BE2C (cell line): ENCODE results near the gene FHAD1.

Source experiments
- DNase-seq: peaks from one replicate; pipeline ENCODE4 v3.0.0-alpha.2; 2020
- H3K27me3 ChIP-seq: fragments of 250-450 bp; sonication (Bioruptor Pico); 2 replicates; pipeline ENCODE4 v1.5.1; 2020; ENCODE audit warnings: mild to moderate bottlenecking
- H3K36me3 ChIP-seq: fragments of 250-450 bp; sonication (Bioruptor Pico); 2 replicates; pipeline ENCODE4 v1.5.1; 2020; ENCODE audit warnings: mild to moderate bottlenecking
- H3K4me1 ChIP-seq: fragments of 250-450 bp; sonication (Bioruptor Pico); 2 replicates; pipeline ENCODE4 v1.5.1; 2020
- H3K4me3 ChIP-seq: 2 replicates; pipeline ENCODE4 v1.5.1; 2011; ENCODE audit warnings: low read depth, low read length
- H3K9me3 ChIP-seq: fragments of 250-450 bp; sonication (Bioruptor Pico); 2 replicates; pipeline ENCODE4 v1.5.1; 2020
- CTCF ChIP-seq: IDR thresholded peaks from 2 replicates; pipeline ENCODE4 v1.5.1; 2012; ENCODE audit warnings: mild to moderate bottlenecking, low read depth, low read length

Gene FHAD1

GRCh38 chr1:15440357-15440756 lies 193.3 kb downstream of the FHAD1 start:
- no peaks in the 10 kb centered on the region for H3K36me3 ChIP-seq
- H3K4me1 ChIP-seq, result no peaks in the 10 kb centered on the region; the same call in 1 of the 2 replicates
- no peak for TF ChIP-seq CTCF
- H3K4me3 ChIP-seq, result no peak overlapping the region
- no peaks in the 10 kb centered on the region for H3K27me3 ChIP-seq
- no peak for DNase-seq
- no peaks in the 10 kb centered on the region for H3K9me3 ChIP-seq

DNA sequence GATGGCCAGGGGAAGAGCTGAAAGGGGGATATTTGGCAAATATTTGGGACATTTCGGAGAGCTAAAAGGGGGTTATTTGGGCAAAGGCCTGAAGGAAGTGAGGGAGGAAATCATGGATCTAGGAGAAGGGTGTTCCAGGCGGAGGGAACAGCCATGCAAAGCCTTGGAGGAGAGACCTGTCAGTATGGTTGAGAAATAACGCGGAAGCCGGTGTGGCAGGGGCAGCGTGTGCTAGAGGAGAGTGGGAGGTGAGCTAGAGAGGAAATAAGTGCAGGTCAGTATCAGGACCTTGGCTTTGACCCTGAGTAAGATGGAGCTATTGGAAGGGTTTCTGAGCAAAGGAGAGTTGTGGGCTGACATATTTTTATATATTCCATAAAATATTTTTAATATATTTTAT lies 194.2 kb downstream of the FHAD1 start:
- no peak for DNase-seq
- no peak for TF ChIP-seq CTCF
- no peaks in the 10 kb centered on the region for H3K9me3 ChIP-seq
- no peaks in the 10 kb centered on the region for H3K36me3 ChIP-seq
- H3K4me1 ChIP-seq, result no peaks in the 10 kb centered on the region; the same call in 1 of the 2 replicates
- no peak overlapping the region for H3K4me3 ChIP-seq
- H3K27me3 ChIP-seq, result no peaks in the 10 kb centered on the region

DNA sequence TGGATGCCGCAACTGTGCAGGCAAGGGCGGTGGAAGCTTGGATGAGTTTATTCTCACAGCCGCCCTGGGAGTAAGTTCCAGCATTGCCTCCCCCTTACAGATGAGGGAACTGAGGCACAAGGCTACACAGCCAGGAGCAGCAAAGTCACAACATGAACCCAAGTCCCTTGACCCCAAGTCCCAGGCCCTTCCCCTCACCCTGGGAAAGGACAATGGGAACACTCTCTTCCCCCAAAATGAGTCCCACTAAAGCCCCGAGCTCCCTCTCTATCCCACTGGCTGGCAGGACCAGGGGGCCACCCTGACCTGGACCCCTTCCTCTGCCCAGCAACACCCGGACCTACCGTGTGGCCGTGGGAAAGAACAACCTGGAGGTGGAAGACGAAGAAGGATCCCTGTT lies 195.1 kb downstream of the FHAD1 start:
- no peak for DNase-seq
- no peaks in the 10 kb centered on the region for H3K9me3 ChIP-seq
- H3K36me3 ChIP-seq, result no peaks in the 10 kb centered on the region
- H3K4me1 ChIP-seq, result no peaks in the 10 kb centered on the region; the same call in 1 of the 2 replicates
- H3K27me3 ChIP-seq, result no peaks in the 10 kb centered on the region
- no peak overlapping the region for H3K4me3 ChIP-seq
- no peak for TF ChIP-seq CTCF

DNA sequence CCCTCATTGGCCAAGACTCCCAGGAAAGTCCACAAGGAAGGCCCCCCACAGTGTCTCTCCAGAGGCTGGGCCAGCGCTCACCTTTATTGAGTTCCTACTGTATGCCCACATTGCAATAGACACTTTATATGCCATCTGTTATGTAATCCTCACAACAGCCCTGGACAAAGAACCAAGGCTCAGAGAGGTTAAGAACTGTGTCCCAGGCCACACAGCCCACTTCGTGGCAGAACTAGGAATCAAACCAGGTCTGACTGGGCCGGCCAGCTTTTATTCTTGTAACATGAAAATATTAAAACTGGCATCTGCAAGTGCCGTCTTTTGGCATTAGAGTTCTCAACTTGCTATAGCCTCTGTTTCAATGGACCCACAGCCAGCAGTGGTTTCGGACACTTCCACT lies 195.7 kb downstream of the FHAD1 start:
- Histone ChIP-seq H3K36me3 (no peaks in the 10 kb centered on the region), H3K9me3 (no peaks in the 10 kb centered on the region), H3K4me1 (no peaks in the 10 kb centered on the region; the same call in 1 of the 2 replicates), H3K4me3 (no peak overlapping the region), H3K27me3 (no peaks in the 10 kb centered on the region)
- no peak for TF ChIP-seq CTCF
- no peak for DNase-seq

DNA sequence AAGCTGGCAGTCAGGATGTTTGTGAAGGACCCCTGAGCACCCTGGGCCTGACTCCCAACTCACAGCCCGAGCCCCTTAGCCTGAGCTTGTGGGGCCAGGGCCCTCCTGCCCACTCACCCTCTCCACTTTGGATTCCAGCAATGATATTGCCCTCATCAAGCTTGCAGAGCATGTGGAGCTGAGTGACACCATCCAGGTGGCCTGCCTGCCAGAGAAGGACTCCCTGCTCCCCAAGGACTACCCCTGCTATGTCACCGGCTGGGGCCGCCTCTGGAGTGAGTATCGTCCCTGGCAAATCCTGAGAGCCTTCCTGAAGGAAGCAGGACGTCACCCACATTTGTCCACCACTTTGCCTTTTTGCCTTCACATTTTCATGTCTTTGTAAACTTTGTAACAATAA lies 196.3 kb downstream of the FHAD1 start:
- Histone ChIP-seq H3K4me1 (no peaks in the 10 kb centered on the region; the same call in 1 of the 2 replicates), H3K9me3 (no peaks in the 10 kb centered on the region), H3K27me3 (no peaks in the 10 kb centered on the region), H3K4me3 (no peak overlapping the region), H3K36me3 (no peaks in the 10 kb centered on the region)
- DNase-seq, result peak; percentile 26
- TF ChIP-seq CTCF, result no peak

GRCh38 chr1:15444468-15445389 lies 197.7 kb downstream of the FHAD1 start:
- Histone ChIP-seq H3K27me3 (no peaks in the 10 kb centered on the region), H3K4me1 (no peaks in the 10 kb centered on the region; the same call in 1 of the 2 replicates), H3K4me3 (no peak overlapping the region), H3K36me3 (no peaks in the 10 kb centered on the region), H3K9me3 (no peaks in the 10 kb centered on the region)
- no peak for TF ChIP-seq CTCF
- peak; percentile 80 for DNase-seq
